Measurements from ENCODE around the gene TRIM2.

DNA sequence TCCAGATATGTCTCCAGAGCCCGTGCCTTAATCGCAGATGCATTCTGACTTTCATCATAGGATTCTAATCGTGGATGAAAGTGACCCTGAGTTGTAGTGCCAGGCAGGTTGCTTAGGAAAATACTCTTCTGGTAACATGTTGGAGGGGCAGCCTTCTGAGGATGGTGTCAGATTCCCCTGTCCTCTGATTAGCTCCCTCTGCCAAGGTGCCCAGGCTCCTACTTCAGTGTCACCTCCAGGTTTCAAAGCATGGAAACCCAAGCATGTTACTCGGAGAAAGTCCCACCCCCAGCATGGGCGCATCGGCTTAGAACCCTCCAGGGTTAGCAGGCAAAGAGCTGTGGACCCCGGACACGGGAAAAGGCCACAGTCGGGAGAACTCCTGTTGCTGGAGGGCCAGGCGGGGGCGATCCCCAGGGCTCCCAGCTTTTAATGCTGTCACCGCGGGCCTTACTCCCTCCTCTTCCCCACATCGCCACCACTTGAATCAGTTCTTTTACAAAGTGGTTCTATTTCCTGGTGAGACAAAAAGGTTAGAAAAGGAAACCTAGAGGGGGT lies 44.5 kb downstream of the TRIM2 start:
- TF ChIP-seq, protein P1, sequence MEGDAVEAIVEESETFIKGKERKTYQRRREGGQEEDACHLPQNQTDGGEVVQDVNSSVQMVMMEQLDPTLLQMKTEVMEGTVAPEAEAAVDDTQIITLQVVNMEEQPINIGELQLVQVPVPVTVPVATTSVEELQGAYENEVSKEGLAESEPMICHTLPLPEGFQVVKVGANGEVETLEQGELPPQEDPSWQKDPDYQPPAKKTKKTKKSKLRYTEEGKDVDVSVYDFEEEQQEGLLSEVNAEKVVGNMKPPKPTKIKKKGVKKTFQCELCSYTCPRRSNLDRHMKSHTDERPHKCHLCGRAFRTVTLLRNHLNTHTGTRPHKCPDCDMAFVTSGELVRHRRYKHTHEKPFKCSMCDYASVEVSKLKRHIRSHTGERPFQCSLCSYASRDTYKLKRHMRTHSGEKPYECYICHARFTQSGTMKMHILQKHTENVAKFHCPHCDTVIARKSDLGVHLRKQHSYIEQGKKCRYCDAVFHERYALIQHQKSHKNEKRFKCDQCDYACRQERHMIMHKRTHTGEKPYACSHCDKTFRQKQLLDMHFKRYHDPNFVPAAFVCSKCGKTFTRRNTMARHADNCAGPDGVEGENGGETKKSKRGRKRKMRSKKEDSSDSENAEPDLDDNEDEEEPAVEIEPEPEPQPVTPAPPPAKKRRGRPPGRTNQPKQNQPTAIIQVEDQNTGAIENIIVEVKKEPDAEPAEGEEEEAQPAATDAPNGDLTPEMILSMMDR (IDR thresholded peaks at IDR 0.05) = no peak
- TF ChIP-seq POLR2A (IDR thresholded peaks at IDR 0.05) = no peak
